Measurements from ENCODE around the gene TOX3.

- TF ChIP-seq EP300 (IDR thresholded peaks at IDR 0.05; ENCODE audit: borderline replicate concordance in 1 of 2, low read depth in 1 of 2, low read length in 1 of 2) (no peak), FOSL2 (IDR thresholded peaks at IDR 0.05; ENCODE audit: borderline replicate concordance, low read depth) (no peak), FOXM1 (IDR thresholded peaks at IDR 0.05; ENCODE audit: low read depth) (no peak), POLR2AphosphoS5 (IDR thresholded peaks at IDR 0.05; ENCODE audit: low read depth, low read length) (no peak), TEAD4 (IDR thresholded peaks at IDR 0.05; ENCODE audit: borderline replicate concordance, insufficient read depth) (no peak), RAD21 (IDR thresholded peaks at IDR 0.05; ENCODE audit: low read length) (no peak), ZBTB33 (IDR thresholded peaks at IDR 0.05; ENCODE audit: borderline replicate concordance, low read depth) (no peak), USF2 (IDR thresholded peaks at IDR 0.05; ENCODE audit: borderline replicate concordance, low read depth, low read length) (no peak)
- TF ChIP-seq, protein P1, sequence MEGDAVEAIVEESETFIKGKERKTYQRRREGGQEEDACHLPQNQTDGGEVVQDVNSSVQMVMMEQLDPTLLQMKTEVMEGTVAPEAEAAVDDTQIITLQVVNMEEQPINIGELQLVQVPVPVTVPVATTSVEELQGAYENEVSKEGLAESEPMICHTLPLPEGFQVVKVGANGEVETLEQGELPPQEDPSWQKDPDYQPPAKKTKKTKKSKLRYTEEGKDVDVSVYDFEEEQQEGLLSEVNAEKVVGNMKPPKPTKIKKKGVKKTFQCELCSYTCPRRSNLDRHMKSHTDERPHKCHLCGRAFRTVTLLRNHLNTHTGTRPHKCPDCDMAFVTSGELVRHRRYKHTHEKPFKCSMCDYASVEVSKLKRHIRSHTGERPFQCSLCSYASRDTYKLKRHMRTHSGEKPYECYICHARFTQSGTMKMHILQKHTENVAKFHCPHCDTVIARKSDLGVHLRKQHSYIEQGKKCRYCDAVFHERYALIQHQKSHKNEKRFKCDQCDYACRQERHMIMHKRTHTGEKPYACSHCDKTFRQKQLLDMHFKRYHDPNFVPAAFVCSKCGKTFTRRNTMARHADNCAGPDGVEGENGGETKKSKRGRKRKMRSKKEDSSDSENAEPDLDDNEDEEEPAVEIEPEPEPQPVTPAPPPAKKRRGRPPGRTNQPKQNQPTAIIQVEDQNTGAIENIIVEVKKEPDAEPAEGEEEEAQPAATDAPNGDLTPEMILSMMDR (IDR thresholded peaks at IDR 0.05) = no peak
These were observed 15.2 kb upstream of the TOX3 start for GRCh38 chr16:52561910-52562741.
